Erythroblast (primary cell): ENCODE results near the gene TOGARAM2.

ENCODE experiments used
- GATA1 ChIP-seq: IDR thresholded peaks from 2 replicates; pipeline ENCODE4 v1.6.1; 2011; ENCODE audit warnings: low read depth, mild to moderate bottlenecking, control low read depth, low read length, moderate library complexity
- POLR2A ChIP-seq: IDR thresholded peaks from 2 replicates; pipeline ENCODE4 v1.6.1; 2011; ENCODE audit warnings: mild to moderate bottlenecking, low read length

DNA sequence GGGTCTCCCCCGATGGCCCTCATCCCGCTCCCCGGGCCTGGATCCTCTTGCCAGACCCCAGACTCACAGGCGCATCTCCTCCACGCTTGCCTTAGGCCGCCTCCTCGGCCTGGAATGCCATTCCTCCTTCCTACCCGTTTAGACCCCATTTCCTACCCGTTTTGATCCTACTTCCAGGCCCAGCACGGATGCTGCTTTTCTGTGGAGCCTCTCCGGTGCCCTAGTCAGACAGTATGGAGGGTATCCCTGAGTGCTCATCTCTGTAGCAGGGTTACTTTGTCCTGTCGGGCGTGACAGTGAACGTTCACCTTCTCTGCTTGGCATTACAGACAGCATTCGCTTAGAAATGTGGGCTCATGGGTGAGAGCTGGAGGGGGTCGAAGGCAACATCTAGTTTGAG lies 9.3 kb downstream of the TOGARAM2 start:
- TF ChIP-seq POLR2A = no peak
- no peak for TF ChIP-seq GATA1
